GM19025 (cell line): ENCODE measurements around the gene MKRN3.

Experiments used
- ATAC-seq: cut with Tn5 transposase; IDR thresholded peaks from one replicate; pipeline ENCODE4 v1.9.1; 2021; ENCODE audit warnings: mild to moderate bottlenecking, low read depth, moderate library complexity; ENCODE audit not compliant: unreplicated experiment

The MKRN3 gene

GRCh38 chr15:23565395-23566070 is at the start of gene MKRN3:
Gene MKRN3 (plus strand): TSS chr15:23565674. CDS start chr15:23565783, 109 bp downstream.
- ATAC-seq, result no peak

GRCh38 chr15:23516866-23517265 is 48.6 kb upstream of the MKRN3 start:
- no peak for ATAC-seq

GRCh38 chr15:23518104-23518503 is 47.4 kb upstream of the MKRN3 start:
- no peak for ATAC-seq

GRCh38 chr15:23524816-23525215 is 40.7 kb upstream of the MKRN3 start:
- no peak for ATAC-seq

- no peak for ATAC-seq
These were observed 35.6 kb upstream of the MKRN3 start for GRCh38 chr15:23529891-23530290.

- no peak for ATAC-seq
These were observed 33.5 kb upstream of the MKRN3 start for GRCh38 chr15:23532024-23532423.

- no peak for ATAC-seq
These were observed 28.8 kb upstream of the MKRN3 start for GRCh38 chr15:23536659-23537058.

GRCh38 chr15:23538648-23539047 is 26.8 kb upstream of the MKRN3 start:
- ATAC-seq, result no peak

GRCh38 chr15:23539892-23540291 is 25.6 kb upstream of the MKRN3 start:
- ATAC-seq, result no peak

GRCh38 chr15:23546158-23546557 is 19.3 kb upstream of the MKRN3 start:
- ATAC-seq, result no peak

GRCh38 chr15:23548071-23548470 is 17.4 kb upstream of the MKRN3 start:
- ATAC-seq, result no peak

- no peak for ATAC-seq
These were observed 3.6 kb upstream of the MKRN3 start for GRCh38 chr15:23561914-23562313.

- no peak for ATAC-seq
These were observed 566 bp upstream of the MKRN3 start for GRCh38 chr15:23564821-23565394.

GRCh38 chr15:23566071-23566554 is 639 bp downstream of the MKRN3 start:
- ATAC-seq, result no peak

GRCh38 chr15:23566651-23567050 is 1.2 kb downstream of the MKRN3 start:
- no peak for ATAC-seq

GRCh38 chr15:23567921-23568320 is 2.4 kb downstream of the MKRN3 start:
- ATAC-seq, result no peak

GRCh38 chr15:23569151-23569925 is 3.9 kb downstream of the MKRN3 start:
- no peak for ATAC-seq

- ATAC-seq, result no peak
These were observed 5.0 kb downstream of the MKRN3 start for GRCh38 chr15:23570486-23570885.

GRCh38 chr15:23572844-23573243 is 7.4 kb downstream of the MKRN3 start:
- no peak for ATAC-seq

- ATAC-seq, result no peak
These were observed 9.3 kb downstream of the MKRN3 start for GRCh38 chr15:23574742-23575141.

GRCh38 chr15:23576061-23576460 is 10.6 kb downstream of the MKRN3 start:
- ATAC-seq, result no peak
